Nephron progenitor cell (in vitro differentiated cells): ENCODE measurements around the gene CREB5.

Experiments
- DNase-seq: peaks from one replicate; pipeline ENCODE4 v3.0.0; 2021
- H3K27ac Mint-ChIP-seq: 2 replicates; pipeline ENCODE4 v1.8.0; 2021; ENCODE audit warnings: mild to moderate bottlenecking, moderate library complexity, mixed read lengths
- H3K27me3 Mint-ChIP-seq: 2 replicates; pipeline ENCODE4 v1.8.0; 2021; ENCODE audit warnings: mild to moderate bottlenecking, low read depth, mixed read lengths; ENCODE audit not compliant: poor library complexity
- H3K36me3 Mint-ChIP-seq: 2 replicates; pipeline ENCODE4 v1.8.0; 2021; ENCODE audit warnings: low read depth, mixed read lengths
- H3K4me1 Mint-ChIP-seq: 2 replicates; pipeline ENCODE4 v1.8.0; 2021; ENCODE audit warnings: mixed read lengths
- H3K4me3 Mint-ChIP-seq: 2 replicates; pipeline ENCODE4 v1.8.0; 2021; ENCODE audit warnings: mild to moderate bottlenecking, moderate library complexity, mixed read lengths
- H3K9me3 Mint-ChIP-seq: 2 replicates; pipeline ENCODE4 v1.8.0; 2021; ENCODE audit warnings: mild to moderate bottlenecking, moderate library complexity, mixed read lengths
- CTCF ChIP-seq: fragments of 200-600 bp; sonication (generic); IDR thresholded peaks from 2 replicates; pipeline ENCODE4 v1.5.0; 2021; ENCODE audit warnings: antibody characterized with exemption

CREB5 gene

GRCh38 chr7:28455486-28455885, 43.2 kb downstream of the CREB5 start:
- Mint-ChIP-seq H3K9me3 (no peaks in the 10 kb centered on the region), H3K27ac (no peak overlapping the region), H3K27me3 (peaks cover 8% of the 10 kb centered on the region)

GRCh38 chr7:28456044-28456443, 43.7 kb downstream of the CREB5 start:
- Mint-ChIP-seq H3K4me1 (peaks cover 60% of the 10 kb centered on the region), H3K27me3 (peaks cover 4% of the 10 kb centered on the region), H3K27ac (peak overlapping the region; percentile 83), H3K9me3 (no peaks in the 10 kb centered on the region), H3K36me3 (no peaks in the 10 kb centered on the region), H3K4me3 (no peak overlapping the region)
- no peak for DNase-seq
- no peak for TF ChIP-seq CTCF

More at GRCh38 chr7:28455486-28455885, 43.2 kb downstream of the CREB5 start:
- H3K36me3 Mint-ChIP-seq = no peaks in the 10 kb centered on the region
- peaks cover 56% of the 10 kb centered on the region for H3K4me1 Mint-ChIP-seq
- H3K4me3 Mint-ChIP-seq = no peak overlapping the region
- no peak for TF ChIP-seq CTCF
- no peak for DNase-seq

DNA sequence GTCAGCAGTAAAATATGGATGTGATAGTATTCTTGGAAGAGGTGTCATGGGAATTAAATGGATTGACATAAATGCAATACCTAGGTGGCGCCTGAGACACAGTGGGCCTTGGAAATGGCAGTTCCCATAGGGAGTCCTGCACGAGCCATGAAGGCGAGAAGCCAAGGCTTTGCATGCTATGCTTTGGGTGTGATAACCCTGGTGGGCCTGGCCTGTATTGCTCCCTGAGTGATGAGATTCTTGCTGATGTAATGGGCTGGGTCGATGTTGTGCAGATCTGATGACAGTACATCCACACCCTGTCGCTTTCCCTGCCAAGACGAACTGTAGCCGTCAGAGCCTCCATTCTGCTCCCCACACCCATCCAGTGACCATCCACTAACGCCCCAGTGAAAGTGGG, 46.4 kb downstream of the CREB5 start:
- Mint-ChIP-seq H3K4me1 (peaks cover 55% of the 10 kb centered on the region), H3K36me3 (peaks cover 4% of the 10 kb centered on the region), H3K4me3 (no peak overlapping the region), H3K9me3 (no peaks in the 10 kb centered on the region), H3K27ac (no peak overlapping the region), H3K27me3 (peaks cover 4% of the 10 kb centered on the region)
- no peak for DNase-seq
- TF ChIP-seq CTCF = no peak

GRCh38 chr7:28459306-28459705, 47.0 kb downstream of the CREB5 start:
- H3K4me3 Mint-ChIP-seq = no peak overlapping the region
- no peak for TF ChIP-seq CTCF
- no peak for DNase-seq
- no peaks in the 10 kb centered on the region for H3K9me3 Mint-ChIP-seq
- peaks cover 4% of the 10 kb centered on the region for H3K27me3 Mint-ChIP-seq
- H3K27ac Mint-ChIP-seq = no peak overlapping the region
- H3K4me1 Mint-ChIP-seq = peaks cover 55% of the 10 kb centered on the region
- peaks cover 4% of the 10 kb centered on the region for H3K36me3 Mint-ChIP-seq

DNA sequence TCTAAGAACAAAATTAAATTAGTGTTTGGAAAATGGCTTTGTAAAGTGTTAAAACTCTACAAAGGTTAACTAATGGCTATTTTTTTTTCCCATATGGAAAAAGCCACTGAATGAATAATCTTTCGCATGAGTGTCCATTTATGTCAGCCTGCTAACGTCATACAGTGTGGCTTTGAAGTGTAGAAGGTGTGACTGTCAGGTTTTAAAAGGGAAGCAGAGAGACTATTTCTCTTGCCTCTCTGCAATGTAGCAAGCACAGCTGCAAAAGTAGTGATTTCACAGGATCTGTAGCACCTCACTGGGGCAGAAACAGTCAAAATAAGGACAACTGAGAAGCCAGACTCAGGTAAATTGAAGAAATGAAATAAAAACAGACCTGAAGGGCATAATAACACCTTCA, 53.4 kb downstream of the CREB5 start:
- H3K4me3 Mint-ChIP-seq = no peak overlapping the region
- TF ChIP-seq CTCF = no peak
- no peak overlapping the region for H3K27ac Mint-ChIP-seq
- peaks cover 19% of the 10 kb centered on the region for H3K4me1 Mint-ChIP-seq
- H3K36me3 Mint-ChIP-seq = peaks cover 4% of the 10 kb centered on the region
- DNase-seq = no peak
- no peaks in the 10 kb centered on the region for H3K9me3 Mint-ChIP-seq
- no peaks in the 10 kb centered on the region for H3K27me3 Mint-ChIP-seq

GRCh38 chr7:28466341-28466740, 54.0 kb downstream of the CREB5 start:
- Mint-ChIP-seq H3K27me3 (no peaks in the 10 kb centered on the region), H3K27ac (peak overlapping the region; percentile 38), H3K36me3 (peaks cover 4% of the 10 kb centered on the region), H3K4me3 (no peak overlapping the region), H3K9me3 (no peaks in the 10 kb centered on the region), H3K4me1 (peaks cover 18% of the 10 kb centered on the region)
- TF ChIP-seq CTCF = no peak
- DNase-seq = no peak
